Tibial artery (tissue), 4 donors: ENCODE data around the gene SLC6A2.

ENCODE experiments used
- DNase-seq, 2 donors: peaks; one replicate each; pipeline ENCODE4 v3.0.0-alpha.2; 2019
- H3K27ac ChIP-seq, 2 donors: fragments of 200-600 bp; sonication (generic) in 1 of 2; 1 replicate in 1 of 2; 2 replicates in 1 of 2; pipeline ENCODE4 v1.5.1; 2018 to 2019; ENCODE audit warnings: mild to moderate bottlenecking in 1 of 2
- H3K27me3 ChIP-seq, 2 donors: fragments of 200-600 bp; sonication (generic) in 1 of 2; one replicate each; pipeline versions ENCODE4 v1.5.1 to v1.6.0; 2016 to 2019
- H3K36me3 ChIP-seq, 3 donors: fragments of 200-600 bp; sonication (generic) in 2 of 3; one replicate each; pipeline ENCODE4 v1.5.1; 2016 to 2019; ENCODE audit warnings: mild to moderate bottlenecking in 2 of 3
- H3K4me1 ChIP-seq, 4 donors: fragments of 200-600 bp; sonication (generic) in 2 of 4; 1 replicate in 3 of 4; 2 replicates in 1 of 4; pipeline ENCODE4 v1.5.1; 2016 to 2019
- H3K4me3 ChIP-seq, 2 donors: fragments of 200-600 bp; sonication (generic) in 1 of 2; 1 replicate in 1 of 2; 2 replicates in 1 of 2; pipeline ENCODE4 v1.5.1; 2018 to 2019; ENCODE audit warnings: mild to moderate bottlenecking in 2 of 2
- H3K9me3 ChIP-seq, 3 donors: fragments of 200-600 bp; sonication (generic) in 1 of 3; one replicate each; pipeline ENCODE4 v1.5.1; 2016 to 2019
- CTCF ChIP-seq, 2 experiments: fragments of 200-600 bp in 1 of 2; fragments of 450-650 bp in 1 of 2; IDR thresholded peaks; one replicate each; pipeline ENCODE4 v1.5.1; 2017 to 2019; ENCODE audit warnings: antibody characterized with exemption in 2 of 2, mild to moderate bottlenecking in 1 of 2, moderate library complexity in 1 of 2
- intact Hi-C: fragments of 100-400 bp; cut with DNase I; formaldehyde crosslinking; loops from one replicate; pipeline ENCODE4 v1.15.0; 2023; ENCODE audit warnings: low total_unique reads

Gene SLC6A2

GRCh38 chr16:55732496-55732895 is 76.7 kb downstream of the SLC6A2 start:
- TF ChIP-seq CTCF (IDR thresholded peaks at IDR 0.05): no peak
- Histone ChIP-seq H3K4me3 (no peak overlapping the region), H3K36me3 (no peaks in the 10 kb centered on the region), H3K4me1 (no peaks in the 10 kb centered on the region), H3K9me3 (no peaks in the 10 kb centered on the region), H3K27me3 (peaks cover 0 to 8% of the 10 kb centered on the region in 2 donors), H3K27ac (no peak overlapping the region)
- intact Hi-C loops: no loop called here
- no peak for DNase-seq

GRCh38 chr16:55734665-55735064 is 78.9 kb downstream of the SLC6A2 start:
- no peaks in the 10 kb centered on the region for H3K4me1 ChIP-seq
- H3K36me3 ChIP-seq: no peaks in the 10 kb centered on the region
- H3K27ac ChIP-seq: no peak overlapping the region
- peaks cover 0 to 8% of the 10 kb centered on the region in 2 donors for H3K27me3 ChIP-seq
- no peaks in the 10 kb centered on the region for H3K9me3 ChIP-seq
- no peak for TF ChIP-seq CTCF (IDR thresholded peaks at IDR 0.05)
- DNase-seq: no peak
- intact Hi-C loops: no loop called here
- no peak overlapping the region for H3K4me3 ChIP-seq

GRCh38 chr16:55735120-55735781 is 79.5 kb downstream of the SLC6A2 start:
- Histone ChIP-seq H3K4me3 (no peak overlapping the region), H3K27ac (no peak overlapping the region), H3K27me3 (peaks cover 0 to 9% of the 10 kb centered on the region in 2 donors), H3K36me3 (no peaks in the 10 kb centered on the region), H3K4me1 (no peaks in the 10 kb centered on the region), H3K9me3 (no peaks in the 10 kb centered on the region)
- DNase-seq: no peak
- TF ChIP-seq CTCF (IDR thresholded peaks at IDR 0.05): no peak
- intact Hi-C loops: no loop called here

GRCh38 chr16:55736671-55737070 is 80.9 kb downstream of the SLC6A2 start:
- intact Hi-C loops: no loop called here
- no peak for DNase-seq
- no peak for TF ChIP-seq CTCF (IDR thresholded peaks at IDR 0.05)
- Histone ChIP-seq H3K4me3 (no peak overlapping the region), H3K27ac (no peak overlapping the region), H3K9me3 (no peaks in the 10 kb centered on the region), H3K4me1 (no peaks in the 10 kb centered on the region), H3K36me3 (no peaks in the 10 kb centered on the region), H3K27me3 (peaks cover 0 to 15% of the 10 kb centered on the region in 2 donors)

GRCh38 chr16:55737318-55737717 is 81.5 kb downstream of the SLC6A2 start:
- no peaks in the 10 kb centered on the region for H3K9me3 ChIP-seq
- no peaks in the 10 kb centered on the region for H3K36me3 ChIP-seq
- H3K4me3 ChIP-seq: no peak overlapping the region
- TF ChIP-seq CTCF (IDR thresholded peaks at IDR 0.05): no peak
- no peak for DNase-seq
- H3K27ac ChIP-seq: no peak overlapping the region
- H3K4me1 ChIP-seq: no peaks in the 10 kb centered on the region
- intact Hi-C loops: no loop called here
- peaks cover 0 to 15% of the 10 kb centered on the region in 2 donors for H3K27me3 ChIP-seq

- TF ChIP-seq CTCF (IDR thresholded peaks at IDR 0.05): no peak
- Histone ChIP-seq H3K27me3 (peaks cover 0 to 22% of the 10 kb centered on the region in 2 donors), H3K4me1 (no peaks in the 10 kb centered on the region), H3K4me3 (no peak overlapping the region), H3K36me3 (no peaks in the 10 kb centered on the region), H3K9me3 (no peaks in the 10 kb centered on the region), H3K27ac (no peak overlapping the region)
- intact Hi-C loops: no loop called here
- no peak for DNase-seq
These were observed 82.2 kb downstream of the SLC6A2 start for GRCh38 chr16:55737966-55738365.
